Measurements from ENCODE around the gene NOXA1.
"Not testable (repeated sequence)": the region's sequence is repeated elsewhere in the genome, so short reads cannot be mapped to it uniquely, and the experiment has no call there.

Gene NOXA1

GRCh38 chr9:137422604-137423513, at the start of gene NOXA1, which contains the start of gene EXD3:
TSS of gene NOXA1 (plus strand) at chr9:137423393. CDS start at chr9:137423530, 137 bp downstream.
TSS of gene EXD3 (minus strand) at chr9:137423162. CDS start at chr9:137395357, 27,805 bp downstream.
- Mint-ChIP-seq H3K36me3 (ENCODE audit: insufficient read depth) (no peaks in the 10 kb centered on the region), H3K9me3 (no peaks in the 10 kb centered on the region), H3K27ac (ENCODE audit: low read depth) (no peak within 1 kb of the TSS), H3K4me1 (no peaks in the 10 kb centered on the region), H3K27me3 (no peaks in the 10 kb centered on the region), H3K4me3 (peak within 1 kb of the TSS; percentile 75)
- DNase-seq (ENCODE audit: low spot score in 2 of 2) (peak; percentile 88 to 95), ATAC-seq (replicated peaks; ENCODE audit: extremely low read depth, poor library complexity, severe bottlenecking) (peak; percentile 90)

- no peak overlapping the region for H3K4me3 Mint-ChIP-seq
- H3K27ac Mint-ChIP-seq (ENCODE audit: low read depth): no peak overlapping the region
- H3K36me3 Mint-ChIP-seq (ENCODE audit: insufficient read depth): no peaks in the 10 kb centered on the region
- DNase-seq (ENCODE audit: low spot score in 2 of 2): no peak
- no peaks in the 10 kb centered on the region for H3K4me1 Mint-ChIP-seq
- no peaks in the 10 kb centered on the region for H3K27me3 Mint-ChIP-seq
- no peaks in the 10 kb centered on the region for H3K9me3 Mint-ChIP-seq
- ATAC-seq (replicated peaks; ENCODE audit: extremely low read depth, poor library complexity, severe bottlenecking): no peak
Measured at GRCh38 chr9:137373611-137373980, 49.6 kb upstream of the NOXA1 start.

GRCh38 chr9:137374131-137374845, 48.9 kb upstream of the NOXA1 start:
- Mint-ChIP-seq H3K27ac (ENCODE audit: low read depth) (no peak overlapping the region), H3K4me3 (no peak overlapping the region), H3K4me1 (no peaks in the 10 kb centered on the region), H3K36me3 (ENCODE audit: insufficient read depth) (no peaks in the 10 kb centered on the region), H3K27me3 (no peaks in the 10 kb centered on the region), H3K9me3 (no peaks in the 10 kb centered on the region)
- no peak for DNase-seq (ENCODE audit: low spot score in 2 of 2)
- ATAC-seq (replicated peaks; ENCODE audit: extremely low read depth, poor library complexity, severe bottlenecking): no peak

GRCh38 chr9:137375321-137376058, 47.7 kb upstream of the NOXA1 start:
- H3K27me3 Mint-ChIP-seq: no peaks in the 10 kb centered on the region
- ATAC-seq (replicated peaks; ENCODE audit: extremely low read depth, poor library complexity, severe bottlenecking): no peak
- no peak overlapping the region for H3K27ac Mint-ChIP-seq (ENCODE audit: low read depth)

GRCh38 chr9:137376386-137376785, 46.8 kb upstream of the NOXA1 start:
- Mint-ChIP-seq H3K4me3 (no peak overlapping the region), H3K36me3 (ENCODE audit: insufficient read depth) (no peaks in the 10 kb centered on the region), H3K4me1 (no peaks in the 10 kb centered on the region), H3K9me3 (no peaks in the 10 kb centered on the region), H3K27me3 (no peaks in the 10 kb centered on the region), H3K27ac (ENCODE audit: low read depth) (no peak overlapping the region)
- no peak for DNase-seq (ENCODE audit: low spot score in 2 of 2)
- no peak for ATAC-seq (replicated peaks; ENCODE audit: extremely low read depth, poor library complexity, severe bottlenecking)

More at GRCh38 chr9:137375321-137376058, 47.7 kb upstream of the NOXA1 start:
- Mint-ChIP-seq H3K4me3 (no peak overlapping the region), H3K4me1 (no peaks in the 10 kb centered on the region), H3K36me3 (ENCODE audit: insufficient read depth) (no peaks in the 10 kb centered on the region), H3K9me3 (no peaks in the 10 kb centered on the region)
- no peak for DNase-seq (ENCODE audit: low spot score in 2 of 2)

- not testable (repeated sequence) for H3K4me3 Mint-ChIP-seq; H3K9me3 Mint-ChIP-seq; H3K36me3 Mint-ChIP-seq (ENCODE audit: insufficient read depth); DNase-seq (ENCODE audit: low spot score in 2 of 2); H3K27me3 Mint-ChIP-seq; H3K4me1 Mint-ChIP-seq; H3K27ac Mint-ChIP-seq (ENCODE audit: low read depth); ATAC-seq (replicated peaks; ENCODE audit: extremely low read depth, poor library complexity, severe bottlenecking)
Measured at GRCh38 chr9:137378688-137379410, 44.3 kb upstream of the NOXA1 start.

- Mint-ChIP-seq H3K4me1 (no peaks in the 10 kb centered on the region), H3K27me3 (no peaks in the 10 kb centered on the region), H3K36me3 (ENCODE audit: insufficient read depth) (no peaks in the 10 kb centered on the region), H3K27ac (ENCODE audit: low read depth) (no peak overlapping the region), H3K4me3 (no peak overlapping the region), H3K9me3 (no peaks in the 10 kb centered on the region)
- DNase-seq (ENCODE audit: low spot score in 2 of 2) (no peak), ATAC-seq (replicated peaks; ENCODE audit: extremely low read depth, poor library complexity, severe bottlenecking) (no peak)
Measured at GRCh38 chr9:137379761-137380161, 43.4 kb upstream of the NOXA1 start.

GRCh38 chr9:137380171-137380570, 43.0 kb upstream of the NOXA1 start:
- H3K9me3 Mint-ChIP-seq: no peaks in the 10 kb centered on the region
- ATAC-seq (replicated peaks; ENCODE audit: extremely low read depth, poor library complexity, severe bottlenecking) (no peak), DNase-seq (ENCODE audit: low spot score in 2 of 2) (no peak)
- no peak overlapping the region for H3K27ac Mint-ChIP-seq (ENCODE audit: low read depth)
- no peaks in the 10 kb centered on the region for H3K36me3 Mint-ChIP-seq (ENCODE audit: insufficient read depth)
- H3K4me1 Mint-ChIP-seq: no peaks in the 10 kb centered on the region
- no peak overlapping the region for H3K4me3 Mint-ChIP-seq
- no peaks in the 10 kb centered on the region for H3K27me3 Mint-ChIP-seq

GRCh38 chr9:137380606-137381005, 42.6 kb upstream of the NOXA1 start:
- no peak overlapping the region for H3K27ac Mint-ChIP-seq (ENCODE audit: low read depth)
- ATAC-seq (replicated peaks; ENCODE audit: extremely low read depth, poor library complexity, severe bottlenecking) (no peak), DNase-seq (ENCODE audit: low spot score in 2 of 2) (no peak)
- no peaks in the 10 kb centered on the region for H3K36me3 Mint-ChIP-seq (ENCODE audit: insufficient read depth)
- no peaks in the 10 kb centered on the region for H3K4me1 Mint-ChIP-seq
- no peaks in the 10 kb centered on the region for H3K27me3 Mint-ChIP-seq
- no peak overlapping the region for H3K4me3 Mint-ChIP-seq
- H3K9me3 Mint-ChIP-seq: no peaks in the 10 kb centered on the region

- H3K27ac Mint-ChIP-seq (ENCODE audit: low read depth): no peak overlapping the region
- DNase-seq (ENCODE audit: low spot score in 2 of 2) (no peak), ATAC-seq (replicated peaks; ENCODE audit: extremely low read depth, poor library complexity, severe bottlenecking) (no peak)
- no peaks in the 10 kb centered on the region for H3K9me3 Mint-ChIP-seq
- H3K36me3 Mint-ChIP-seq (ENCODE audit: insufficient read depth): no peaks in the 10 kb centered on the region
- no peak overlapping the region for H3K4me3 Mint-ChIP-seq
- H3K4me1 Mint-ChIP-seq: no peaks in the 10 kb centered on the region
- no peaks in the 10 kb centered on the region for H3K27me3 Mint-ChIP-seq
Measured at GRCh38 chr9:137381501-137382443, 41.4 kb upstream of the NOXA1 start.

GRCh38 chr9:137382444-137383080, 40.6 kb upstream of the NOXA1 start:
- DNase-seq (ENCODE audit: low spot score in 2 of 2): no peak
- H3K27me3 Mint-ChIP-seq: no peaks in the 10 kb centered on the region
- H3K4me1 Mint-ChIP-seq: peaks cover 6% of the 10 kb centered on the region
- no peaks in the 10 kb centered on the region for H3K36me3 Mint-ChIP-seq (ENCODE audit: insufficient read depth)
- no peaks in the 10 kb centered on the region for H3K9me3 Mint-ChIP-seq
- ATAC-seq (replicated peaks; ENCODE audit: extremely low read depth, poor library complexity, severe bottlenecking): no peak
- no peak overlapping the region for H3K4me3 Mint-ChIP-seq
- H3K27ac Mint-ChIP-seq (ENCODE audit: low read depth): no peak overlapping the region
